Panc1 (cell line): ENCODE data around the gene PCTP. TPM values are rescaled to one million over a fixed set of nuclear protein-coding genes. Genes with fewer than 3 reads are reported as not detected.
A peak's percentile ranks its signal among the peaks of the same experiment; 100 is the strongest.

Experiments used
- ATAC-seq: fragments of 200-7000 bp; cut with Tn5 transposase; 2 replicates; pipeline ENCODE4 v1.9.1; 2020; ENCODE audit warnings: mild to moderate bottlenecking, moderate library complexity
- BruUV-seq: library from RNA; stranded (reverse); fragments of 400-500 nt; replicated peaks from 2 replicates; lab custom pipeline; 2021; lab: Mats Ljungman, UMichigan
- CTCF ChIA-PET: fragments of 300-600 bp; sonication (Branson Sonifier 250); formaldehyde crosslinking; loops from one replicate; lab custom pipeline; 2022; ENCODE audit warnings: antibody characterized with exemption; lab: Charles Lee
- POLR2A ChIA-PET: fragments of 300-600 bp; sonication (Branson Sonifier 250); formaldehyde crosslinking; loops from one replicate; lab custom pipeline; 2022; ENCODE audit warnings: antibody characterized with exemption; lab: Charles Lee
- DNase-seq: peaks from one replicate; pipeline ENCODE4 v3.0.0-alpha.2; 2010; ENCODE audit warnings: low read depth, low spot score
- H3K27ac ChIP-seq: 2 replicates; pipeline ENCODE4 v1.5.1; 2011; ENCODE audit warnings: mild to moderate bottlenecking, low read length, inconsistent platforms
- H3K27me3 ChIP-seq: fragments of 200-500 bp; sonication (Bioruptor generic); 2 replicates; pipeline ENCODE4 v1.6.0; 2014; ENCODE audit warnings: low read length, inconsistent platforms; ENCODE audit not compliant: control insufficient read depth, insufficient read depth
- H3K36me3 ChIP-seq: fragments of 200-500 bp; sonication (Bioruptor generic); 2 replicates; pipeline ENCODE4 v1.5.1; 2014; ENCODE audit warnings: inconsistent platforms, mild to moderate bottlenecking, low read length, moderate library complexity; ENCODE audit not compliant: control insufficient read depth, insufficient read depth
- H3K4me1 ChIP-seq: 2 replicates; pipeline ENCODE4 v1.5.1; 2011; ENCODE audit warnings: inconsistent platforms, mild to moderate bottlenecking, low read length, moderate library complexity; ENCODE audit not compliant: control insufficient read depth, insufficient read depth
- H3K4me3 ChIP-seq, 2 experiments: 2 replicates each; pipeline ENCODE4 v1.5.1; 2011 to 2012; ENCODE audit warnings: low read depth in 2 of 2, low read length in 2 of 2, mild to moderate bottlenecking in 2 of 2, inconsistent platforms in 1 of 2, moderate library complexity in 1 of 2
- H3K9me3 ChIP-seq: fragments of 200-500 bp; sonication (Bioruptor generic); 2 replicates; pipeline ENCODE4 v1.5.1; 2014; ENCODE audit warnings: low read depth, mild to moderate bottlenecking, inconsistent platforms, low read length, moderate library complexity; ENCODE audit not compliant: control insufficient read depth, insufficient read depth
- CTCF ChIP-seq: fragments of 450-650 bp; IDR thresholded peaks from 2 replicates; pipeline ENCODE4 v1.5.1; 2017; ENCODE audit warnings: mild to moderate bottlenecking
- POLR2AphosphoS5 ChIP-seq: IDR thresholded peaks from 2 replicates; pipeline ENCODE4 v1.6.1; 2012; ENCODE audit warnings: mild to moderate bottlenecking, low read depth, low read length, moderate library complexity
- REST ChIP-seq, 2 experiments: IDR thresholded peaks; 2 replicates each; pipeline ENCODE4 v1.6.1; 2011 to 2012; ENCODE audit warnings: low read depth in 2 of 2, control low read depth in 1 of 2, low read length in 1 of 2, mild to moderate bottlenecking in 1 of 2, moderate library complexity in 1 of 2; ENCODE audit not compliant: insufficient read depth in 1 of 2
- SIN3A ChIP-seq: IDR thresholded peaks from 2 replicates; pipeline ENCODE4 v1.6.1; 2012; ENCODE audit warnings: low read depth, mild to moderate bottlenecking, low read length, moderate library complexity, borderline replicate concordance; ENCODE audit not compliant: insufficient read depth
- TCF7L2 ChIP-seq: IDR thresholded peaks from 2 replicates; pipeline ENCODE4 v1.6.1; 2011; ENCODE audit warnings: mild to moderate bottlenecking, low read depth, low read length, inconsistent platforms
- in situ Hi-C: cut with HindIII; loops from 2 replicates; pipeline ENCODE4 v1.10.0; 2016; ENCODE audit warnings: low sequenced_read_pairs, low pct_unique_long_range_greater_than_20kb
- intact Hi-C: fragments of 100-400 bp; cut with micrococcal nuclease; formaldehyde crosslinking; loops from one replicate; pipeline ENCODE4 v1.10.0; 2022; ENCODE audit not compliant: unreplicated experiment
- total RNA-seq: library from RNA; stranded (reverse); gene quantifications from one replicate; pipeline ENCODE4 v1.2.1, GENCODE V29; 2021; ENCODE audit not compliant: unreplicated experiment

The PCTP gene
- total RNA-seq, 1 experiment from 2014 or later: 23.7 TPM

- Histone ChIP-seq H3K27ac (no peak overlapping the region), H3K36me3 (no peaks in the 10 kb centered on the region), H3K27me3 (no peaks in the 10 kb centered on the region), H3K9me3 (no peaks in the 10 kb centered on the region), H3K4me3 (no peak overlapping the region), H3K4me1 (0 out of 2 replicates have a peak, but pooled peaks cover 5% of the 10 kb centered on the region)
- CTCF ChIA-PET: interaction anchor here (0.6 to 1.0 kb wide), 3 partner anchors 19 to 168 kb away, joined by 3 to 4 read pairs (median 3); partner anchors contain the start of gene PCTP
- DNase-seq (no peak), ATAC-seq (peak; percentile 55)
- BruUV-seq: no TSS peak
- intact Hi-C loops: no loop called here
- in situ Hi-C loops: no loop called here
- TF ChIP-seq TCF7L2 (no peak), CTCF (no peak), POLR2AphosphoS5 (no peak), REST (IDR thresholded peaks at IDR 0.05; ENCODE audit: insufficient read depth in 1 of 2, low read depth in 2 of 2, low read length in 1 of 2) (no peak), SIN3A (no peak)
- POLR2A ChIA-PET: no interaction called here
Measured at GRCh38 chr17:55769625-55770000, 18.8 kb downstream of the PCTP start.

- peak; percentile 87 for ATAC-seq
- no peak for DNase-seq
- intact Hi-C loops (loop anchor here (1.0 to 10.0 kb wide), 2 partner anchors 166 to 244 kb away; no protein-coding TSS in a partner anchor), in situ Hi-C loops (no loop called here)
- CTCF ChIA-PET: interaction anchor here (0.6 to 1.0 kb wide), 7 partner anchors 28 to 449 kb away, joined by 3 to 5 read pairs (median 4); no protein-coding TSS in a partner anchor
- POLR2A ChIA-PET: interaction anchor here (0.7 kb wide), 1 partner anchor 37 kb away, joined by 3 read pairs; no protein-coding TSS in a partner anchor
- TF ChIP-seq SIN3A (no peak), CTCF (peak; percentile 69)
- Histone ChIP-seq H3K27me3 (no peaks in the 10 kb centered on the region), H3K9me3 (no peaks in the 10 kb centered on the region), H3K4me3 (no peak overlapping the region), H3K27ac (no peak overlapping the region), H3K36me3 (no peaks in the 10 kb centered on the region), H3K4me1 (0 out of 2 replicates have a peak, but pooled peaks cover 5% of the 10 kb centered on the region)
- no TSS peak for BruUV-seq
Measured at GRCh38 chr17:55770196-55770870, 19.5 kb downstream of the PCTP start.
